HG03342 (cell line): Measurements from ENCODE around the gene CMTM7.

ENCODE experiments used
- ATAC-seq: cut with Tn5 transposase; IDR thresholded peaks from one replicate; pipeline ENCODE4 v1.9.1; 2021; ENCODE audit warnings: mild to moderate bottlenecking, moderate library complexity; ENCODE audit not compliant: unreplicated experiment

The CMTM7 gene

DNA sequence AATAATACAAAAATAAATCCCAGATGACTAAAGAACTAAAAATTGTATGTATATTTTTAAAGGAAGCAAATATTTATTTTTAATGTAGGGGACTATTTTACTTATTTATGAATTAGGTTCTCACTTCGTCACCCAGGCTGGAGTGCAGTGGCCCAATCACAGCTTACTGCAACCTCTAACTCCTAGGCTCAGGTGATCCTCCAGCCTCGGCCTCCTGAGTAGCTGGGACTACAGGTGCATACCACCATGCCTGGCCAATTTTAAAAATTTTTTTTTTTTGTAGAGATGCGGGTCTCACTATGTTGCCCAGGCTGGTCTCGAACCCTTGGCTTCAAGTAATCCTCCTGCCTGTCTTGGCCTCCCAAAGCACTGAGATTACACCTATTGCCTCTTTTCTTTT lies 42.6 kb downstream of the CMTM7 start:
- ATAC-seq, result no peak

- ATAC-seq, result no peak
Measured at GRCh38 chr3:32435911-32436815, 44.5 kb downstream of the CMTM7 start.

DNA sequence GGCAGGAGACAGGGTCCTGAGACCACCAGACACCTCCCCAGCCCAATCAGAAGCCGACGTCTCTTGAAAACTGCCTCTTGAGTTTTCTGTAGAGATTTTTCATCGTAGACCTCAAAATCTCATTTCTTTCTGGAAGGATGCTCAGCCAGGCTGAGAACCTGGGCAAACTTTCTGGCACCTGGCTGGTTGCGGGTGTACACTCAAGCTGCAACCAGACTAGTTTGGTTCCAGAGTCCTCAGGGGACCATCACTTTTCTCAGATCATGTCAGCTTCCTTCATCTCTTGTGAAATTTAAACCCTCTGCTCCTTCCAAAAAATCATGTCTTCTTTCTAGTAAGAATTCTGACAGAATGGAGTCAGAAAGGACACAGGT lies 45.1 kb downstream of the CMTM7 start:
- peak; percentile 29 for ATAC-seq

GRCh38 chr3:32437896-32438295 lies 46.2 kb downstream of the CMTM7 start:
- no peak for ATAC-seq

GRCh38 chr3:32438596-32439344 lies 47.1 kb downstream of the CMTM7 start:
- peak; percentile 87 for ATAC-seq

- peak; percentile 26 for ATAC-seq
Measured at GRCh38 chr3:32439421-32439820, 47.8 kb downstream of the CMTM7 start.

DNA sequence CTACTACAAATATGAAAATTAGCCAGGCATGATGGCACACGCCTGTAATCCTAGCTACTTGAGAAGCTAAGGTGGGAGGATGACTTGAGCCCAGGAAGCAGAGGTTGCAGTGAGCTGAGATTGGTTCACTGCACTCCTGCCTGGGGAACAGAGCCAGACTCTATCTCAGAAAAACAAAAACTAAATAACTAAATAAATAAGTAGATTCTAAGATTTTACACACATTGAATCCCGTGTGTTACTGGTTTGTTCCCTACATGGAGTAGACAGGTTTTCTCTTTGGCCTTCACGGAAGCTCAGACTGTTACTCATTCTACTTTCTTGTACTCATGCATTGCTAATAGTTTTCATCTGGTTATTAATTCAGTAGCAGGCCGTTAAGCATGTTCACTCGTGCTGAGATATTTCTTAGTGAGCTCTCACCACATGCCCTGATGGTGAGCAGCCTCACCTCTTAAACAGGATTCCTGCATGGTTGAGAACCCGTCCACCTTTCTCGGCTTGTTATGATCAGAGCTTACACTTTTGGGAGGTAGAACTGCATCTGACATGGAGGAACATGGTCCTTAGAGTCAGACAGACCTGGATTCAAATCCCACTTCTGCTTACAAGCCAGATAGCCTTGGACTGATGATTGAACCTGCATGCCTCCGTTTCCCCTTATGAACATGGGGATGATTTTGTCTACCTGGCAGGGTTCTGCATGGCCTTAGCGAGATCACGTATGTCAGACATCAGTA lies 49.1 kb downstream of the CMTM7 start:
- no peak for ATAC-seq

DNA sequence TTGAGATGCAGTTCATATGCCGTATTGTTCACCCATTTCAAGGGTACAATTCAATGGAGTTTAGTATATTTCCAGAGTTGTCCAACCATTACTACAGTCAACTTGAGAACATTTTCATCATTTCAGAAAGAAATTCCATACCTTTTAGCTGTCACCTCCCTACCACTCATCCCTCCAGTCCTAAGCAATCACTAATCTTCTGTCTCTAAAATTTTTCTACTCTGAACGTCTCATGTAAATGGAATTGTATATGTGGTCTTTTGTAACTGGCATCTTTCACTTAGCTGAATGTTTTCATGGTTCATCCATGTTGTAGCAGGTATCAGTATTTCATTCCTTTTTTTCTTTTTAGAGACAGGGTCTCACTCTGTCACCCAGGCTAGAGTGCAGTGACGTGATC lies 51.1 kb downstream of the CMTM7 start:
- no peak for ATAC-seq

DNA sequence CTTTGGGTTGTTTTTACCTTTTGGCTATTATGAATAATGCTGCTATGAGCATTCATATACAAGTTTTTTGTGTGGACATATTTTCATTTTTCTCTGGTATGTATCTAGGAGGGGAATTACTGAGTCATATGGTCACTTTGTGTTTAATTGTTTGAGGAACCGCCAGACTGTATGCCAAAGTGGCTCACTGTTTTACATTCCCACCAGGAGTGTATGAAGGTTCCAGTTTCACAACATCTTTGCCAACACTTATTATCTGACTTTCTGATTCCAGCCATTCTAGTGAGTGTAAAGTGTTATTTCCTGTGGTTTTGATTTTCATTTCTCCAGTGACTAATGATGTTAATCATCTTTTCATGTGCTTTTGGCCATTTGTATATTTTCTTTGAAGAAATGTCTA lies 51.8 kb downstream of the CMTM7 start:
- no peak for ATAC-seq

GRCh38 chr3:32447865-32448400 lies 56.3 kb downstream of the CMTM7 start:
- ATAC-seq, result no peak

- ATAC-seq, result no peak
Measured at GRCh38 chr3:32448686-32449474, 57.2 kb downstream of the CMTM7 start.

- ATAC-seq, result no peak
Measured at GRCh38 chr3:32449691-32450090, 58.0 kb downstream of the CMTM7 start.

GRCh38 chr3:32450426-32450825 lies 58.8 kb downstream of the CMTM7 start:
- ATAC-seq, result no peak

GRCh38 chr3:32450992-32451659 lies 59.5 kb downstream of the CMTM7 start:
- ATAC-seq, result no peak

DNA sequence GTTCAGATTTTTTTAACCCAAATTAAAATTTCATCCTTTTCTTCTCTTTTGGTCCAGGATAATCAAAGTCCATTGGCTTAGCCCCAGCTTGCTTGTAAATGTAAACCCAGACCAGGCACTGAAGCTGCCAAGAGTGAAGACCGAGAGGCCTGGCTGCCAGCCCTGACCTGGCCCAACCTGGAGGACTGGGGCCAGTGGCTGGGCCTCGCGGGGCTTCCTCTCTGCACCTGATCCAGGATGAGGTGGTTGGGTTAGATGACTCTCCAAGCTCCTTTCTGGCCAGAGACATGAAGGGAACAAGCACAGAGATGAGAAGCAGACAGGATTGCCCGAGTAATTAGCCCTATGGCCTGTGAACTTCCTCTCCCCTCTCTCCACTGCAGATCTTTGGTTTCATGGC lies 60.4 kb downstream of the CMTM7 start:
- ATAC-seq, result no peak

DNA sequence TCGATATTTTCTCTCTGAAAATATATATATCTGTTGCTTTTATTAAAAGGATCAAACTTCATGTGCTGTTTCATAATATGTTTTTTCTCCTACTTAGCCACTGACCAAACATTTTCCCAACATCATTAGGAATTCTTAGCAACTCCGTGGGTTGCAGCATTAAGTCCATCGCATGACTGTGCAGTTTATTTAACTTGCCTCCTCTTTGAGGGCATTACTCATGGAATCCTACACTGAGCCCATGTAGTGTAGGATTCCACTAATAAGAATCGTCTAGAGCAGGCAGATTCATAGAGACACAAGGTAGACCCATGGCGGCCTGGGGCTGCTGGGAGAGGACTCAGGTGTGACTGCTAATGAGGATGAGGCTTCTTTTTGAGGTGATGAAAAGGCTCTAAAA lies 61.7 kb downstream of the CMTM7 start:
- no peak for ATAC-seq

- no peak for ATAC-seq
Measured at GRCh38 chr3:32454111-32454510, 62.5 kb downstream of the CMTM7 start.

DNA sequence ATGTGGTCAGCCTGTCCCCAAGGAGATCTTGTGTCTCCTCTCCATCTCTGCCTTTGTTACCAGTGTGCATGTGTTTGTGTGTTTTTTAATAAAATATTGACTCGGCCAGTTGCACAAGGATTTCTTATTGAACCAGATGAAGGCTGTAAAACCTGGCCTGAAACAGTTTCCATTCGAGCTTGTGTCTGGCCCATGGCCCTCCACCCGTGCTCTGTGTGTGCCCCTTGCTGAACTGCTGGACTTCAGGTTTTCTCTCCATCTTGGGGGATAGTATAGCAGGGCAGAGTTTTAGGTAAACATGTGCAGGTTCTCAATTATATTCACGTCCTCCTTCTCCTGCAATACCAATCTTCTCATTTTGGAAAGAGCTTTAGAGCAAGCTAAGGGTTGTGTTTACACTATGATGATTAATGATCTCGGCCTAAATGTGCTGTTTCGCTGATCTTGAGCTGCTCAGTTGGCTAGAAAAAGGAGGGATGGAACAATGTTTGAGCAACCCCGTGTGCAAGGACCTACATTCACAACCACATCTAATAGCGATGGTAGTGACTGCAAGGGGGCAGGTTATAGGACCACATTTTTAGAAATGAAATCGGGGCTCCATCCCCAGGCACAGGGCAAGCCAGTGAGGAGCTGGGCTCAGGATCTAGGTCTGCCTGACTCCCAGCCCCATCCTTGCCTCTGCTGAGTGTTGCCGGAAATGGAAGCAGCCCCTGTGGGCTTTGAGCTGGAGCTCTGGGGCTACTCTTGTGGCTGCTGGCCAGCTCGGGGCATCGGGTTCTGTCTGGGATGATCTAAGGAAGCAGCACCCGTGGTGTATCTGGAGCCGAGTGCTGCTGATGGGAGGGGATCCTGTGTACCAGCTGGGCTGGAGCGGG lies 63.3 kb downstream of the CMTM7 start:
- ATAC-seq, result no peak
